Activated CD8-positive, alpha-beta memory T cell treated with anti-CD3 and anti-CD28 coated beads for 1 hour (primary cell): Measurements from ENCODE around the gene RNF6.

Source experiments
- DNase-seq, 2 donors: peaks; one replicate each; pipeline ENCODE4 v3.0.0-alpha.2; 2020; ENCODE audit warnings: low read depth in 1 of 2; ENCODE audit errors: extremely low read depth in 1 of 2

Gene RNF6

DNA sequence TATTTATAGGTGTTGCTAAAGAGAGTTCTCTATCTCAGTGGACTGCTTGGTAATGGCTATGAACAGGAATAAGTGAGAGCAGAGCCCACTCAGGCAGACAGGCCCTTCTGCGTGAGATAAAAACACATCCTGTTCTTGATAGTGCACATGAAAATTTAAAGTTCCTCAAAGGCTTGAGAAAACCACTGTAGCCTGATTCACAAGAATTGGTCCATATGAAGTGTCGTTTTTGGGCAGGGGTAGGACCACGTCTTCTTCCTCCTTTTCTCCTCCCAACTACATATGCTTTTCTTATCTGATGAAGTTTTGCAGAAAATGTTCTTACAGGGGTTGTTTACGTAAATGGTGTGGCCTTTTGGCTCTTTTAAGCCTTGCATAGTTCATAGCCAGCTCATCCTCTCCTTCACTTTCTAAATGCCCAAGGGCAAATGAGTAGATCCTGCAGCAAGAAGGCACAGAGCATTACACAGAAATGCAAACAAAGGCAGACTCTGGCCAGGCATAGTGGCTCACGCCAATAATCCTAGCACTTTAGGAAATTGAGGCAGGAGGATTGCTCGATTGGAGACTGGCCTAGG is 53.8 kb downstream of the RNF6 start:
- DNase-seq: no peak

DNA sequence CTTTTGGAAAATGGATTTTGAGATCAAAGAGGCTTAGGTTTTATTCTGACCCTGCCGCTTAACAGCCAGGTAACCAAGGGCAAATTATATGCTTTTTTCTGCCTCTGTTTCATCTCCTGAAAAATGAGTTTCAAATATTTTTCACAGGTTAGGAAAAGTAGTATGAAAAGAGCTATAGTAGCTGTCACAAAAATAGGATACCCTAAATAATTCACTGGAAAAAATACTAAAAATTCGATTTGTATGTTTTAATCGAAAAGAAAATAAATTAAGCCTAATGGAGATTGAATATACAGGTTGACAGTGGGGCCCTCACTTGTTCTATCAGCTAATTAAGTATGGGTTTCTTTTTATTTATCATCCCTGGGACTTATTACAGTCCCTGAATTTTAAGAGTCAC is 58.3 kb downstream of the RNF6 start:
- no peak for DNase-seq
